OCI-LY7 (cell line): ENCODE data around the gene CPNE1.

Experiments used
- CTCF ChIP-seq: fragments of 200-600 bp; sonication (generic); conservative IDR thresholded peaks from 2 replicates; pipeline ENCODE4 v1.5.1; 2014; ENCODE audit warnings: mild to moderate bottlenecking, antibody characterized with exemption, low read length, moderate library complexity, mixed read lengths
- EZH2phosphoT487 ChIP-seq: fragments of 200-600 bp; sonication (generic); IDR thresholded peaks from 2 replicates; pipeline ENCODE4 v1.6.1; 2018; ENCODE audit warnings: low read depth, borderline replicate concordance, mild to moderate bottlenecking, mixed run types, antibody characterized with exemption, low read length, moderate library complexity, mixed read lengths

- TF ChIP-seq CTCF, result peak; percentile 80
- TF ChIP-seq EZH2phosphoT487, result no peak
These were observed 60.3 kb downstream of the CPNE1 start for GRCh38 chr20:35604449-35604747.
